DOHH2 (cell line): ENCODE measurements around the gene TMEM132E.

Experiments used
- EZH2phosphoT487 ChIP-seq: fragments of 200-600 bp; sonication (generic); IDR thresholded peaks from 2 replicates; pipeline ENCODE4 v1.6.1; 2017; ENCODE audit warnings: borderline replicate concordance, mild to moderate bottlenecking, antibody characterized with exemption, low read length, moderate library complexity, mixed read lengths
- TF ChIP-seq, protein P1 (sequence below): fragments of 200-600 bp; sonication (generic); IDR thresholded peaks from one replicate; pipeline ENCODE4 v1.5.1; 2014; ENCODE audit warnings: antibody characterized with exemption, mild to moderate bottlenecking, low read depth, low read length; ENCODE audit not compliant: poor library complexity, severe bottlenecking

DNA sequence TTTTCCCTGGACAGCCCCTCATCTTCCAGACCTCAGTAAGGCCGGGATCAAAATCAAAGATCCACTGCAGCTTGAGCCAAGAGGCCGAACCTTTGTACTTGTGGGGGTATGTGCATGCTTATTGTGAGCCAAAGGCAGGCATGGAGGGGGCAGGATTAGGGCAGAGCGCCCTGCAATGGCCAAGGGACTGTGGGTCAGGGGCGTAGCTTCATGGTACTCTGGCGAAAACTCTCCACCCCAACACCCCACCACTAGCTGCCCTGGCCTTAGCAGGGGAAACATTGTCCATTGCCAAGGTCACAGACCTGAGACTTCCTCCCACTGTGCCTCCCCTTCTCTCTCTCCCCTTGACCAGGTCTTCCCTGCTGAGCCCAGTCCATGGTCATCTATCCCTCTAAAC, 90.1 kb downstream of the TMEM132E start:
- TF ChIP-seq, protein P1, sequence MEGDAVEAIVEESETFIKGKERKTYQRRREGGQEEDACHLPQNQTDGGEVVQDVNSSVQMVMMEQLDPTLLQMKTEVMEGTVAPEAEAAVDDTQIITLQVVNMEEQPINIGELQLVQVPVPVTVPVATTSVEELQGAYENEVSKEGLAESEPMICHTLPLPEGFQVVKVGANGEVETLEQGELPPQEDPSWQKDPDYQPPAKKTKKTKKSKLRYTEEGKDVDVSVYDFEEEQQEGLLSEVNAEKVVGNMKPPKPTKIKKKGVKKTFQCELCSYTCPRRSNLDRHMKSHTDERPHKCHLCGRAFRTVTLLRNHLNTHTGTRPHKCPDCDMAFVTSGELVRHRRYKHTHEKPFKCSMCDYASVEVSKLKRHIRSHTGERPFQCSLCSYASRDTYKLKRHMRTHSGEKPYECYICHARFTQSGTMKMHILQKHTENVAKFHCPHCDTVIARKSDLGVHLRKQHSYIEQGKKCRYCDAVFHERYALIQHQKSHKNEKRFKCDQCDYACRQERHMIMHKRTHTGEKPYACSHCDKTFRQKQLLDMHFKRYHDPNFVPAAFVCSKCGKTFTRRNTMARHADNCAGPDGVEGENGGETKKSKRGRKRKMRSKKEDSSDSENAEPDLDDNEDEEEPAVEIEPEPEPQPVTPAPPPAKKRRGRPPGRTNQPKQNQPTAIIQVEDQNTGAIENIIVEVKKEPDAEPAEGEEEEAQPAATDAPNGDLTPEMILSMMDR: no peak
- no peak for TF ChIP-seq EZH2phosphoT487
